Ectodermal cell (in vitro differentiated cells): ENCODE measurements around the gene VKORC1L1.
"Not testable (repeated sequence)": the region's sequence is repeated elsewhere in the genome, so short reads cannot be mapped to it uniquely, and the experiment has no call there.

Experiments used
- H3K27ac ChIP-seq: 2 replicates; pipeline ENCODE4 v1.7.0; 2013; ENCODE audit warnings: mild to moderate bottlenecking, low read depth, low read length; ENCODE audit not compliant: insufficient read depth, poor library complexity, severe bottlenecking
- H3K27me3 ChIP-seq: 2 replicates; pipeline ENCODE4 v1.7.0; 2013; ENCODE audit warnings: mild to moderate bottlenecking, low read length; ENCODE audit not compliant: insufficient read depth, control insufficient read depth, poor library complexity, severe bottlenecking
- H3K36me3 ChIP-seq: one replicate; pipeline ENCODE4 v1.7.0; 2013; ENCODE audit warnings: low read length; ENCODE audit not compliant: control insufficient read depth, insufficient read depth
- H3K4me1 ChIP-seq: one replicate; pipeline ENCODE4 v1.7.0; 2013; ENCODE audit warnings: low read length; ENCODE audit not compliant: control insufficient read depth, insufficient read depth
- H3K4me3 ChIP-seq: 2 replicates; pipeline ENCODE4 v1.7.0; 2013; ENCODE audit warnings: low read depth, low read length, control low read depth; ENCODE audit not compliant: insufficient read depth
- H3K9me3 ChIP-seq: 2 replicates; pipeline ENCODE4 v1.7.0; 2013; ENCODE audit warnings: mild to moderate bottlenecking, low read length, moderate library complexity; ENCODE audit not compliant: control insufficient read depth
- WGBS, 2 experiments: methylation state at CpG; one replicate each; pipeline ENCODE4 v1.1.7; 2013; ENCODE audit warnings: missing lambda C conversion rate in 2 of 2; 5-methylcytosine and 5-hydroxymethylcytosine counted together

VKORC1L1 gene

GRCh38 chr7:65880242-65880641, 7.4 kb downstream of the VKORC1L1 start:
- not testable (repeated sequence) for H3K27me3 ChIP-seq, H3K4me3 ChIP-seq, H3K4me1 ChIP-seq, H3K27ac ChIP-seq, H3K36me3 ChIP-seq, H3K9me3 ChIP-seq
- 90 to 94% methylated on average over 5 of the region's 5 CpGs for WGBS, 2 experiments

GRCh38 chr7:65884983-65885382, 12.1 kb downstream of the VKORC1L1 start:
- not testable (repeated sequence) for H3K36me3 ChIP-seq, H3K9me3 ChIP-seq, H3K4me3 ChIP-seq, H3K27me3 ChIP-seq, H3K27ac ChIP-seq, H3K4me1 ChIP-seq

- H3K27me3 ChIP-seq, H3K36me3 ChIP-seq, H3K9me3 ChIP-seq, H3K4me1 ChIP-seq, H3K27ac ChIP-seq, H3K4me3 ChIP-seq: not testable (repeated sequence)
- no CpG with 5 or more reads among the region's 3 CpGs for WGBS, 2 experiments
Measured at GRCh38 chr7:65885533-65885932, 12.7 kb downstream of the VKORC1L1 start.

GRCh38 chr7:65888434-65889156, 15.7 kb downstream of the VKORC1L1 start:
- WGBS, 2 experiments: 91 to 93% methylated on average over 4 to 5 of the region's 5 CpGs
- not testable (repeated sequence) for H3K27me3 ChIP-seq, H3K36me3 ChIP-seq, H3K4me1 ChIP-seq, H3K9me3 ChIP-seq, H3K27ac ChIP-seq, H3K4me3 ChIP-seq

GRCh38 chr7:65889722-65890121, 16.8 kb downstream of the VKORC1L1 start:
- WGBS, 2 experiments: 100% methylated on average over 1 to 2 of the region's 2 CpGs
- not testable (repeated sequence) for H3K36me3 ChIP-seq, H3K27ac ChIP-seq, H3K27me3 ChIP-seq, H3K9me3 ChIP-seq, H3K4me3 ChIP-seq, H3K4me1 ChIP-seq

GRCh38 chr7:65892161-65892560, 19.3 kb downstream of the VKORC1L1 start:
- Histone ChIP-seq H3K27me3 (no peaks in the 10 kb centered on the region), H3K9me3 (no peaks in the 10 kb centered on the region), H3K27ac (no peak overlapping the region), H3K4me1 (no peaks in the 10 kb centered on the region), H3K4me3 (no peak overlapping the region), H3K36me3 (no peaks in the 10 kb centered on the region)
- 93 to 94% methylated on average over 5 of the region's 5 CpGs for WGBS, 2 experiments

- no peaks in the 10 kb centered on the region for H3K36me3 ChIP-seq
- no peak overlapping the region for H3K4me3 ChIP-seq
- no peaks in the 10 kb centered on the region for H3K9me3 ChIP-seq
- 94 to 100% methylated on average over 1 of the region's 1 CpG for WGBS, 2 experiments
- no peaks in the 10 kb centered on the region for H3K4me1 ChIP-seq
- H3K27ac ChIP-seq: no peak overlapping the region
- H3K27me3 ChIP-seq: no peaks in the 10 kb centered on the region
Measured at GRCh38 chr7:65892835-65893234, 20.0 kb downstream of the VKORC1L1 start.

GRCh38 chr7:65896279-65896870, 23.5 kb downstream of the VKORC1L1 start:
- 95 to 96% methylated on average over 4 of the region's 4 CpGs for WGBS, 2 experiments

GRCh38 chr7:65897289-65897688, 24.4 kb downstream of the VKORC1L1 start:
- H3K4me1 ChIP-seq, H3K27me3 ChIP-seq, H3K27ac ChIP-seq, H3K36me3 ChIP-seq, H3K4me3 ChIP-seq, H3K9me3 ChIP-seq: not testable (repeated sequence)
- 100% methylated on average over 1 to 2 of the region's 3 CpGs for WGBS, 2 experiments

More at GRCh38 chr7:65896279-65896870, 23.5 kb downstream of the VKORC1L1 start:
- no peaks in the 10 kb centered on the region for H3K4me1 ChIP-seq
- no peak overlapping the region for H3K4me3 ChIP-seq
- H3K9me3 ChIP-seq: no peaks in the 10 kb centered on the region
- H3K27ac ChIP-seq: no peak overlapping the region
- H3K27me3 ChIP-seq: no peaks in the 10 kb centered on the region
- H3K36me3 ChIP-seq: no peaks in the 10 kb centered on the region

- H3K4me3 ChIP-seq, H3K4me1 ChIP-seq, H3K27me3 ChIP-seq, H3K9me3 ChIP-seq, H3K36me3 ChIP-seq, H3K27ac ChIP-seq: not testable (repeated sequence)
- 94 to 99% methylated on average over 2 of the region's 2 CpGs for WGBS, 2 experiments
Measured at GRCh38 chr7:65898677-65899447, 26.0 kb downstream of the VKORC1L1 start.
